GM04503 (cell line): ENCODE results near the gene ARHGAP9.

Experiments used
- DNase-seq: peaks from one replicate; pipeline ENCODE4 v3.0.0-alpha.2; 2012; ENCODE audit warnings: low read depth

Gene ARHGAP9

DNA sequence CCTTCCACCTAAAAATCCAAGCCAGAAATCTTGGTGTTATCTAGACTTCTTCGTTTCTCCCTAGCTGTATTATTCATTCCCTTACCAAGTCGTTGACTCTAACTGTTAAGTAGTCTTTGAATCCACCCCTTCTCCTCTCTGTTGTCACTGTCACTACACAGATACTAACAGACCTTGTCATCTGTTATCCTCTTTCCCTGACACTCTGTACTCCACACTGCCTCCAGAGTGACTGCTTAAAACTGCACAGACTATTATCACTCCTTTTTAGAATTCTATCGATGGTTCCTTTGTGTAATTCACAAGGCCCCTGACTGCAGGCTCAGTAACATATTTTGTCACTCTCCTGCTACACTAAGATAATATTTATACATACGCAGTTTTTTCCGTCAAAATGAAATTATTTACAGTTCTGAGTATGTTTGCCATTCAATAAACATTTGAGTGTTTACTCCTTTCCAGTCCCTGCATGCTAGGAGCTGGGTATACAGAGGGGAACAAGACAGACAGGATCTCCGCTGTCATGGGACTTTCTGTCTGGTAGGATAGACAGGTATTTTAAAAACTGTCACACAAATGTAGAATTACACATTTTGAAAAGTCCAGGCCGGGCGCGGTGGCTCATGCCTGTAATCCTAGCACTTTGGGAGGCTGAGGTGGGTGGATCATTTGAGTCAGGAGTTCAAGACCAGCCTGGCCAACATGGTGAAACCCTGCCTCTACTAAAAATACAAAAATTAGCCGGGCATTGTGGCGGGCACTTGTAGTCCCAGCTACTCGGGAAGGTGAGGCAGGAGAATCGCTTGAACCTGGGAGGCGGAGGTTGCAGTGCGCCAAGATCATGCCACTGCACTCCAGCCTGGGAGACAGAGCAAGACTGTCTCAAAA, 12.0 kb upstream of the ARHGAP9 start:
- DNase-seq = no peak

DNA sequence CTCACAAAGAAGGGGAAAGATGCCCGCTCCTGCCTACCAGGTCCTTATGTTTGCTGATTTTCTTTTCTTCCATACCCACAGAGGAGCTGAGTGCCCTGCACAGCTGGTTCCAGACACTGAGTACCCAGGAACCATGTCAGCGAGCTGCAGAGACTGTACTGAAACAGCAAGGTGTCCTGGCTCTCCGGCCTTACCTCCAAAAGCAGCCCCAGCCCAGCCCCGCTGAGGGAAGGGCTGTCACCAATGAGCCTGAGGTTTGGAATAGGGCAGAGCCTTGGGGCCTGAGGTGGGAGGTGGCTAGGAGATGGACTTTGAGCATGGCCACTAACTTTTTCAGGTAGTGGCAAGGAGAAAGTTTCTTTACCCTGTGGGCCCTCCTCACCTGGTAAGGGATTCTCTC, 10.5 kb upstream of the ARHGAP9 start:
- no peak for DNase-seq

DNA sequence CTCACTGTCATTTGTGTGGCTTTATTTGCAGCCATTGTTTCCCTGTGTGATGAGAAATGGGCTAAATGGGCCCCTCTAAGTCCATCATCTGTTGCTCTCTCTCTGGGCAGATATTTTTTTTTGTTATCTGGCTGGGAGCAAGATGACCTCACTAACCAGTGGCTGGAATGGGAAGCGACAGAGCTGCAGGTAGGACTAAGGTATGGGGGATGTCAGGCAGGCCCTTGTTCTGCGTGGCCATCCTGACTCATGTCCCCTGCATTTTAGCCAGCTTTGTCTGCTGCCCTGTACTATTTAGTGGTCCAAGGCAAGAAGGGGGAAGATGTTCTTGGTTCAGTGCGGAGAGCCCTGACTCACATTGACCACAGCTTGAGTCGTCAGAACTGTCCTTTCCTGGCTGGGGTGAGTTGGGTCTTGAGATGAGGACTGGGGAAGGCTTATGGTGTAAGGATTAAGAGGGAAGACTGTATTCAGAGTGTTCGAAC, 9.5 kb upstream of the ARHGAP9 start:
- DNase-seq = no peak

DNA sequence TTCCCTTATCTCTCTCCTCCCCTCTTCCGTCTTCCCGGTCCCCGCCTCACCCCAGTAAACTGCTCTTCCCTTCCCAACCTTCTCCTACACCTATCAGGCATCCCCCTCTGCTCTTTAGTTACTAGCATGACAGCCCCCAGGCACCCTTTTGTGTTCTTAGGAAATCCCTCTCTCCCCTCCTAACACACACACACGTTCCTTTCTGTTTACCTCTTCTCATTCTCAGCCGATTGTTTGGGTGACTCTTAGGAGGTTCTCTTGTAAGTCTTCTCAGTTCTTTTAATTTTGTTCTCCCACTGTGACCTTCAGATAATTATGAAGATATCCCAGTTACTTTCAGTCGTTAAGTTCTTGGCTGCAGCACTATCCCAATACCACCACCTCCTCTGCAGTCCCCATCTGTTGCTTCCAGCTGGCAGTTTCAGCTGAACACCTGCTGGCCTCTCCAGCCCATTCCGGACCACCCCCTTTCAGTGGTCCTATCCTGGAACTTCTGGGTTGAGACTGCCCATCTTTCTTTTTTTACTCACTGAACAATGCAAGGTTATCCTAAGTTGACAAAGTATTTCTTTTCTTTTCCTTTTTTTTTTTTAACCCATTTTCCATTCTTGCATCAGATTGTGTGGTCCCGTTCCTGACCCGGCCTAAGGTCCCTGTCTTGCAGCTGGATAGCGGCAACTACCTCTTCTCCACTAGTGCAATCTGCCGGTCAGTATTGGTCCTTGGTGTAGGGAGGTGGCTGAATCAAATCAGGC, 8.9 kb upstream of the ARHGAP9 start:
- no peak for DNase-seq

DNA sequence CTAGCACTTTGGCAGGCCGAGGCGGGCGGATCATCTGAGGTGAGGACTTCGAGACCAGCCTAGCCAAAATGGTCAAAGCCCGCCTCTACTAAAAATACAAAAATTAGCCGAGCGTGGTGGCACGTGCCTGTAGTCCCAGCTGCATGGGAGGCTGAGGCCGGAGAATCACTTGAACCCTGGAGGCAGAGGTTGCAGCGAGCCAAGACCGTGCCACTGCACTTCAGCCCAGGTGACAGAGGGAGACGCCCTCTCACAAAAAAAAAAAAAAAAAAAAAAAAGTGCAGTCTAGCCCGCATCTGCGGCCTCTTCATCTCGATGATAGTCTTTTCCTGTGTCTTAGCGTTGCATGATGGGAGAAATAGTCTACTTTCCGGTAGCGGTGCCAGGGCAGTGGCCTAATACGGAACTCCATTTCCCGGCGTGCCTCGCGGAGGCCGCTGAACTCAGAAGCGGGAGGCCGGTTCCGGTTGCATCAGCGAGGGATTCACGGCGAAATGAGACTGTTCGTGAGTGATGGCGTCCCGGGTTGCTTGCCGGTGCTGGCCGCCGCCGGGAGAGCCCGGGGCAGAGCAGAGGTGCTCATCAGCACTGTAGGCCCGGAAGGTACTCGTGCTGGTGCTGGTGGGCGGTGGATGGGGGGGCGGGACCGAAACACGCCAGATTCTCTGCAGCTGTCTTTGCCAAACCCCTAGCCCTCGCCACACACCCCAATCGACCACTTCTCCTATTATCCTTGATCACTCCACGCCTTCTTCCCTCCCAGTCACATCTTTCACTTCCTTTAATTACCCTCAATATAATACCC, 8.1 kb upstream of the ARHGAP9 start, which contains the start of gene MARS1:
TSS of gene MARS1 (plus strand) at position 472 of the 805 bp plus-strand sequence. CDS start at position 495, 23 bp downstream.
- peak; percentile 91 for DNase-seq

DNA sequence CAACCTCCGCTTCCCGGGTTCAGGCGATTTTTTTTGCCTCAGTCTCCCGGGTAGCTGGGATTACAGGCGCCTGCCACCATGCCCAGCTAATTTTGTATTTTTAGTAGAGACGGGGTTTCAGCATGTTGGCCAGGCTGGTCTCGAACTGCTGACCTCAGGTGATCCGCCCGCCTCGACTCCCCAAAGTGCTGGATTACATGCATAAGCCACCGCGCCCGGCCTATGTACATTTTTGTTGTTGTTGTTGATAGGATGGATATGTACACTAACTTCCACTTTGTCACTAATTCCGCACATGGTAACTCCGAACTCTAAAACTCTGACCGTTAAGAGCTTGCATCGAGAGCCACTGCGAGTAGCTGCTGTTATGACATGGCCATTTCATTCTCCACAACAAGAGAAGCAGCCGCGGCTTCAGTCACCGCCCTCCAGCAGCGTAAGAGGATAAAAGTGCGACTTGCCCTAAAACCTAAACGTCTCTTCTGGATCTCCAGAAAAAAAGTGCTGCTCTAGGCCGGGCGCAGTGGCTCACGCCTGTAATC, 7.5 kb upstream of the ARHGAP9 start:
- no peak for DNase-seq

DNA sequence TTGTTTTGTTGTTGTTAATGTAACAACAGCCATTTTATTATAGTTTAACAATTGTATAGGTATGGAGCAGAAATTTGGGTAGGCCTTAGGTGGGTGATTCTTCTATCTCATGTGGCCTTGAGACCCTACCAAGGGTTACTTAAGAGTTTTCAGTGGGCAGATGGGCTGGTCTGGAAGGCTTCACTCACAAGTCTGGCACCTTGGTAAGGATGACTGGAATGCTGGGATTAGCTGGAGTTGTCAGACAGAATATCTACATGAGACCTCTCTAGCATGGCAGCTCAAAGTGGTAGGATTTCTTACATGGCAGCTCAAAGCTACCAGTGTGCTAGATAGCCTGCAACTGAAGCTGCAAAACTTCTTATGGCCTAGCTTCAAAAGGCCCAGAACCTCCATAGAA, 6.0 kb upstream of the ARHGAP9 start:
- DNase-seq = no peak

DNA sequence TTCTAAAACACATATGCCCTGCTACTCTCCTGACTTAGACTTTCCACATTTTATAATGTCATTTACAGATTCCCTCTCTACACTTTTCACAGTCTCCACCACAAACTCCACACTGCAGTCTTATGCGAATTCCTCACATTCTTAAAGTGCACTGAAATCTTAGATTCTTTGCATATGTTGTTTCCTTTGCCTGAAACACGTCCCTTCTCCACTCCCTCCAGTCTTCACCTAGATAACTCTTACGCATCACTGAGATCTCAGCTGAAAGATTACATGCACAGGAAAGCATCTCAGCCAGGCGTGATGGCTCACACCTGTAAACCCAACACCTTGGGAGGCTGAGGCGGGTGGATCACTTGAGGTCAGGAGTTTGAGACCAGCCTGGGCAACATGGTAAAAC, 3.8 kb upstream of the ARHGAP9 start:
- peak; percentile 44 for DNase-seq

DNA sequence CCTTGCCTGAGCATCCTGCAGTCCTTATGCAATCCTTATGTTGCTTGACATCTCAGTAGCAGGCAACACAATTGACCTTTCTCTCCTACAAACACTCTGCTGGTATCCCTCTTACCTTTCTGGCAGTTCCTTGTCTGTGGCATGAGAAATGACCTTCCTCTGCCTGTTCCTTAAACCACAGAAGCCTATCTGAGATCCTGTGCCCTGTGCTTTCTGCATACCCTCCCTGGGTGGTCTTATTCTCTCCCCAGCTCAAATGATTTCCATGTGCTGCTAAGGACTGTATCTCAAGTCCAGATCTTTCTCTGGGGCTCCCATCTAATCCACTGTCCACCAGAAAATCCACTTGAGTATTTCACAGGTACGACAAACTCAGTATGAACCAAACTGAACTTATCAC, 2.0 kb upstream of the ARHGAP9 start:
- no peak for DNase-seq

DNA sequence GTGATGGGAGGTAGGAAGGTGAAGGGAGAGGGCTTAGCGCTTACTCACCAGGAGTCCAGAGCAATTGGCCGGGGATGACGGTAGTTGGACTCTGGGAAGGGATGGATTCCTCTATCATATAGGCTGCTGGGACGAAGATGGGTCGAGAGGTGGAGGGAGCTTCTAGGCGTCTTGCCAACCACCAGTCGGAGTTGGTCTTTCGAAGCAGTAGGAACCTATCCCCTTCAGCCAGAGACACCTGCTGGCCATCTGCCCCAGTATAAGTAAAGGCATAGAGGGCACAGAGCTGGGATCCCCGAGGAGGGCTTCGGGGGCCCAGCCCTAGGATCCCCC, 657 bp downstream of the ARHGAP9 start:
- no peak for DNase-seq

DNA sequence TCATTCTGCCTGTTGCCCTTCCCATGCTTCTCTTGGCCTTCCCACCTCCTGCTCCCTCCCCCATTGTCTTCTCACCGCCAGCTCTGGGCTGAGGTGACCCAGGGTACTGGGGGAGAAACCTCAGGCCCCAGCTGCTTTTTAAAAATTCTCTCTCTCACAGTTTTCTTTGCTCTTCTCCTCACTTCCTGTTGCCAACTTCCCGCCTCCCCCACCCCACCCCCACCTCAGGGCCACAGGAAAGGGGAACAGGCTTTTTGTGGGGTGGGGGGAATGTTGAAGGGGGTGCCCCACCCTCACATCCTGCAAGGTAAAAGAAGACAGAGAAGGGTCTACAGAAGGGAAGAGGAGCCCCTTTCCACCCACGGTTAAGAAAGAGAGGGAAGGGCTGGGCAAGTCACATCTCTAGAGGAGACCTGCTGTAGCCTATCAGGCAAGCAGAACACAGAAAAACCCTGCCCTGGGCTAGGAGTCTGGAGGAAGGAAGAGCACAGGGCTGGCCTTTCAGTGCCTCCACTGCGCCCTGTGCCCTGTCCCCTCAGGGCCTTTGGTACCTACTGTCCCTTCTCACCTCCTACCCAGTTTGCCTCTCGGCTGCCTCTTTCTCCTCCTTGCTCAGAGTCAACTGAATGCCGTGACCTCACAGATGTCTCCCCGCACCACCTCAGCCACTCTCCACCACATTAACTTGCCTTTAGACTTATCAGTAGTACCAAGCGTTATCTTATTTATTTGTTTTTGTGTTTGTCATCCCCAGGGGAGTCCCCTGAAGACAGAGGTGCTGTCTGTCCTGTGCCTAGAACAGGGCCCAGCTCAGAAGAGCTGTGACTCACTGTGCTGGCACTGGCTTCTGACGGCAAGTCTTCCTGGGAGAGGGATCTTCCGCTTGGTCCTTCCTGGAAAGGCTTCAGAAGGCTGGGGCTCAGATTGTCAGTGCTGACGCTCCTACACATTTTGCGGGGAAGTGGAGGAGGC, 1.7 kb downstream of the ARHGAP9 start:
- DNase-seq = no peak

DNA sequence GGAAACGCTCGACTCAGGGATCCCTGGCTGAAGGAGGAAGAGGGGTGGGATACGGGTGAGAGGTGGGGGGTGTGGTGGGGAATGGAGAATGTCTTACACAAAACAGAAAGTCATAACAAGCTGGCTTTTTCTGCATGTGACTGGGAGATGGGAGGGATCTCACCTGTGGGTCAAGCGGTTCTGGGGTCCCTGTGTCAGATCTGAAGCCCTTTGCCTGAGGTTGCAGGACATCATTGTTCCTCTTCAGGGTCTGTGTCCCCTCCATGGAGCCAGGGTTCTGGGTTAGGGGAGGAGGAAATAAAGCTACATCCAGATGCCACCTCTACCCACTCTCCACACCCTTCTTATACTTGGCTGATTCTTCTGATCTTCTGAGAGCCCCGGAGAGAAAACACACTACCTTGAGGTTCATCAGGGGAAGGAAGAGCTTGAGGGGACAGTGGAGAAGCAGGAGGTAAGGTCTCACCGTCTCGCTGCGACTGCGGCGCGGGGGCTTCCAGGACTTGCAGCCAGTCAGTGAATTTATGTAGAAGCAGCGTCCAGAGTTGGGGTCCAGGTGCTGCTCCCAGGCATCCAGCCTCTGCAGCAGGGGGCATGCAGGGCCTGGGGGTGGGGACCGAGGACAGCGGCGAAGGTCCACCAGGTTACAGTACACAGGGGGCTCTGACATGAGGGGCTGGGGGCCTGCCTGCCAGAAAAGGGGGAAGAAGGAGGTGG, 2.5 kb downstream of the ARHGAP9 start:
- DNase-seq = no peak

DNA sequence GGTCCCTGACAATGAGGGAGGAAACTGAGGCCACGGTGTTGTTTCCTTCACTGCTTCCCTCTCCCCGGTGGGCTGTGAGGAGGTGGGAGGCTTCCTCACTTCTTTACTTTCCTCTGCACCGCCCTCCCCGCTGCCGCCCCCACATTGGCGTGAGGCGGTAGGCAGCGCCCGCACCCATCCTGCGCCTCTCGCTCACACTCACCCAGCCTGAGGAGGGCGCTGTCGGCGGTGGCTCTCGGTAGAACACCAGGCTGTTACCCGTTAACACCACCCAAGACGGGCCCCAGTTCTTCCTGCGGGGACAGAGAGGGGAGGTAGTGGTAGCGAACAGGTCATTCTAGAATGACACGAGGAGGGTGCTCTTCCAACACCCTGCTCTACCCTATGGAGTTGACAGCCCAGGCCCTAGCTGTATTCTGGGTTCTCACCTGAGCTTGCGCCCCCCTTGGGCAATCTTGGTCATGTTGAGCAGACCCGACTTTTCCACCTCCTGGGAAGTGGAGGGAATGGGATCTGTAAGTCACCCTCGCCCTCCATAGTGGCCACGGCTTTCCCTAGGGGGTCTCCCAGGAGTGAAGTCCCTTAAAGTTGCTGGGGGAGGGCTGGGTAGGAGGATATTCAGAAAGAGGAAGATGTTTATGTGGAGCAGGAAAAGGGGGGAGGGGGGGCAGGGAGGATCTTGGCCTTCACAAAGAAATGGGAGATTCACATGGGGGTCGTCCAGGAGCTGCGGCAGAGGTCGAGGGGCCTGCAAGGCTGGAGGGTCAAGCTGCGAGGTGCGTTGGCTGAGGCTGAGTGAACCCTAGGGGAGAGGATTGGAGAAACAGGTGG, 3.3 kb downstream of the ARHGAP9 start:
- no peak for DNase-seq

DNA sequence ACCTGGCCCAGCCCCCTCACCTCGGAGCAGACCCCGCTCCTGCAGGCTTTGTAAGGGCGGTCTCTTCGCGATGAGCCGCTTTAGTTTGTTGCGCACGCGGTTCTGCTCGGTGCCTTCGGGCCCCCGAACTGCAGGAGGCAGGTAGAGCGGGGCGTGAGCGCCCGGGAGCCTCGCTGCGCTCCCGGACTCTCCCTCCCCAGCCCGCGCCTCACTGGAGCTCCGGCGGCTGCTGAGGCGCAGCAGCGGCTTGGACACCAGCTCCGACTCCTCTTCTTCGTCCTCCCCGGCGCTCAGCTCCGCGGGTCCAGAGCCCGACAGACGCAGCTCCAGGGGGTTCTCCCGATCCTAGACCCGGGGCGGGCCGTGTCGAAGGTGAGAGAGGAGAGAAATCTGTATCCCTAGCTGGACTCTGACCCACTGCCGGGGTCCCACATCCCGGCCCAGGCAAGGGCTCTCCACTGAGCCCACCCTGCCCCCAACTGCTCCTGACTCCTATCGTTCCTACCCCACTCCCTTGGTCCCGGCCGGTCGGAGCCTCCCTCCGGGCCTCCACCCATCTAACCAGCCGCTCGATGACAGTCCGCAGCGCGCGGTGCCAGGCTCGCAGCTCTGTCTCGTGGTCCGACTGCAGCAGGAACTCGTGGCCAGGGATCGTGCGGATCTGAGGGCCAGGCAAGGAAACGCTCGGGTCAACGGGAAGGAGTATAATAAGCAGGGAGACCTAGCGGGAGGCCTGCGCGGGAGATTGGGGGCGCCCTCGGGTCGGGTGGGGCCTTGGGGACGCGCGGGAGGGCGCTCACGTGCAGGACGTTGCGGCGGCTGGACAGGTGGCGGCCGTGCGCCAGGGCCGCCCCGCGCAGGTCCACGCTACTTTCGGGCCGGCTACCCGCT, 4.2 kb downstream of the ARHGAP9 start:
- DNase-seq = no peak

DNA sequence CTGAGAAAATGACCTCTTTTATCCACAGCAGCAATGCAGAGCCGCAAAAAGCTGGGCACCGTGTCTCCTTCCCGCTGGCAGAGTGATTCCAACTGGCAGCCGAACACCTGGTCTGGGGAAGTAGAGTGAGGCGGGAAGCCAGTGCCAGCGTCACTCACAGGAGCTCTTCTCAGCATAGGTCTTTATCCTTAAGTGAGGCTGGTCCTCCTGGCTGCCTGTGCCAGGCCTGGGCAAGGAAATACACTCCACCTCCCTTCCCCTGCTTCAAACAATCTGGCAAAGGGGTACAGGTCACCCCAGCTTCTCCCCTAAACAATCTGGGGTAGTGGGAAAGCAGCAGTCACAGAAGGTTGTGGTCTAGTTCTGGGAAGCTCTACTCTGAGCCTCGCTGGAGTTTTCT, 4.8 kb downstream of the ARHGAP9 start:
- DNase-seq = no peak

DNA sequence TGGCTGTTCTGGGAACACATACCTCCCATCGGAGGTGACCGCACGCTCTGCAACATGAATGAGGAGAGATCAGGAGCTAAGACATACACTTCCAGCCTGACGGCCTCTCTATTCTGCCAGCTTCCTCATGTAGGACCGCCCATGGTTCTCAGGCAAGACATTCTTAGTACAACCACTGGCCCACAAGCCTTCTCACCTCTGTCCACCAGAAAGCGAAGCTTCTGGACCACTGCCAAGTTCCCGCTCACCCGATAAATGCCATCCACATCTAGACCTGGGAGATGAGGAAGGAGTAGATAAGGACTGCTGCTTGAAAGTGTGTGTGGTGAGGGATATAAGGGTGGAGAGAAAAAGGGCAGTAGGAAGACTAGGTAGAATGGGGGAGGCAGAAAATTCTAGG, 5.2 kb downstream of the ARHGAP9 start:
- DNase-seq = no peak

DNA sequence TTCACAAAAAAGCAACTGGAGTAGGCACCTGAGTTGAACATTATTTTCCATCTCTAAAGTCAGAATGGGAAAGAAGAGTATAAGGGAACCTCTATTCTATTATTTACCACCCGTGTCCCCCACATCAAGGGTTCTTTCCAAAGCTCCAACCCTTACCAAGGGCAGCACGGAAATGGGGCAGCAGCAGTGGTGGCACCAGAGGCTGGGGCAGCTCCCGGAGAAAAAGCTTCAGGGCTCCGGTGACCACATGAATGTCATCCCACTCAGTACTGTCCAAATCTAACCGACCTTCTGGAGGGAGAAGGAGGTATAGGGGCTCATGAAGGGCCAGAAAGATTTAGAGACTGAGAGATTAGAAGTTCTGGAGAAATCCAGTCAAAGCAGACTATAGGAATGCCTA, 5.8 kb downstream of the ARHGAP9 start:
- no peak for DNase-seq

DNA sequence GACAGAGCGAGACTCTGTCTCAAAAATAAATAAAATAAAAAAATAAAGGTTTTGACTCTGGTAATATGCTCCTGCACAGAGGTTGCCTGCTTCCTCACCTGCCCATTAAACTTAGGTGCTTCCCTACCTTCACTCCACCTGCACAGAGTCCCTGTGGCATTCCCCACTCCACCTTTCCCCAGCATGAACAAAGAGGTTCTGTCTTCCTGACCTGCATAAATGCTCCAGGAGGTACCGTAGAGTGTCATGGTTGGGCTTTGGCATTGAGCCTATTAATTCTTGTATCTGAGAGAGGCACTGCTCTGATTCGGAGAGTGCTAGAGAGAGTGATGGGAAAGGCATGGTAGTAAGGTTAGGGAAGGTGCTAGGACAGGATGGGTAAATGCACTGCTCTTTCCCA, 6.3 kb downstream of the ARHGAP9 start:
- DNase-seq = no peak
